ENCODE data around the gene TCTN1. TPM values are rescaled to one million over a fixed set of nuclear protein-coding genes. Genes with fewer than 3 reads are reported as not detected.

TCTN1 gene
- total and polyA plus RNA-seq, 2 of the 8 experiments (the other 6 are each of a cell fraction or from before 2014, with no cell fraction given), result 14.7 to 16.4 TPM

DNA sequence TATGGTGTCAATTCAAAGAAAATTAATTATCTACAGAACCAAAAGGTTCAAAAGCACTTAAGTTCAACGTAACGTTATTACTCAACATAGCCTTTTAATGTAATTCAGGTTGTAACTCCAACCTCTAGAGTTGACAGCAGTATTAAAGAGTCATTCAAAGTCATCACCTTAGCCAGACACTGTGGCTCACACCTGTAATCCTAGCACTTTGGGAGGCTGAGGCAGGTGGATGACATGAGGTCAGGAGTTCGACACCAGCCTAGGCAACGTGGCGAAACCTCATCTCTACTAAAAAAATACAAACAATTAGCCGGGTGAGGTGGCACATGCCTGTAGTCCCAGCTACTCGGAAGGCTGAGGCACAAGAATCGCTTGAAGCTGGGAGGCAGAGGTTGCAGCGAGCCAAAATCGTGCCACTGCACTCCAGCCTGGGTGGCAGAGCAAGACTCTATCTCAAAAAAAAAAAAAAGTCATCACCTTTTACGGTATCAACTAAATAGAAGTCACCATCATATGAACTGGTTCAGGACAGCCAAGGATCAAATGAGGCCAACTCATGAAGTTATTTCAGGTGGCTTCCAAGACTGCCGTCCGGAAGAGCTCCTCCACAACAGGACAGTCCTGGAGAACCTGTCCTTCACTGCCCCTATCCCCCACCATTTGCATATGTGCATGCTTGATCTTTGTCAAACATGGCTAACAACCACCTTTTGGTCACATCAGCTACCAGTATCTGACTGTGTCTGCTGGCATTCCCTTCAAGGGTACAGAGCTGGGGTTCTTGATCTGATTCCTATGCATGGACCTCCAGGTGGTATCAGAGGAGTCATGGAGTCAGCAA, 35.0 kb upstream of the TCTN1 start:
- Histone ChIP-seq H3K4me3 (ENCODE audit: extremely low read depth in 1 of 4, insufficient read depth in 2 of 4, low read depth in 3 of 4, low read length in 4 of 4) (no peak overlapping the region), H2BK12ac (ENCODE audit: low read depth, low read length) (no peak overlapping the region), H2AK5ac (ENCODE audit: low read depth, low read length) (no peak overlapping the region), H3K4me1 (replicated peaks in 1 of 4; ENCODE audit: control insufficient read depth in 3 of 4, insufficient read depth in 4 of 4, low read length in 3 of 4) (peaks cover 0 to 12% (median 7%) of the 10 kb centered on the region in 4 experiments; a peak in 5 of 7 replicates), H3K18ac (ENCODE audit: extremely low read depth, low read length) (no peak overlapping the region), H3K4ac (replicated peaks; ENCODE audit: insufficient read length, low read depth, low read length) (no peak overlapping the region), H3K14ac (ENCODE audit: insufficient read length) (peak overlapping the region; percentile 85), H2AFZ (ENCODE audit: low read length) (no peak overlapping the region), H3K9me3 (ENCODE audit: insufficient read depth in 2 of 2, low read depth in 1 of 2, low read length in 1 of 2) (no peaks in the 10 kb centered on the region), H3K23me2 (ENCODE audit: low read depth, low read length) (peaks cover 10% of the 10 kb centered on the region), H3K9ac (replicated peaks in 1 of 4; ENCODE audit: extremely low read depth in 1 of 4, low read depth in 3 of 4, low read length in 3 of 4) (no peak overlapping the region), H4K91ac (replicated peaks; ENCODE audit: insufficient read length, low read length) (no peak overlapping the region), H3K36me3 (ENCODE audit: control insufficient read depth in 2 of 4, insufficient read depth in 4 of 4, low read length in 3 of 4) (no peaks in the 10 kb centered on the region), H3K56ac (replicated peaks; ENCODE audit: insufficient read length, low read depth, low read length) (no peak overlapping the region), H4K5ac (ENCODE audit: insufficient read length, low read depth, low read length) (no peak overlapping the region), H2BK15ac (ENCODE audit: low read length) (no peak overlapping the region), H3K79me2 (ENCODE audit: control insufficient read depth in 1 of 2, insufficient read depth in 2 of 2, low read length in 2 of 2) (peaks cover 17 to 81% of the 10 kb centered on the region in 2 experiments), H3K4me2 (ENCODE audit: insufficient read depth in 1 of 2, low read depth in 2 of 2, low read length in 2 of 2) (peak overlapping the region; percentile 16 to 37), H3K27ac (ENCODE audit: low read depth, low read length) (no peak overlapping the region), H2BK20ac (ENCODE audit: low read length) (no peak overlapping the region), H3K23ac (ENCODE audit: insufficient read length) (no peak overlapping the region), H4K20me1 (replicated peaks in 1 of 2; ENCODE audit: control insufficient read depth in 1 of 2, insufficient read depth in 2 of 2, low read length in 2 of 2) (peaks cover 10 to 26% of the 10 kb centered on the region in 2 experiments), H4K8ac (ENCODE audit: extremely low read depth, insufficient read depth, low read length) (no peak overlapping the region), H3K79me1 (ENCODE audit: low read depth, low read length) (peaks cover 10% of the 10 kb centered on the region), H3K27me3 (replicated peaks in 1 of 4; ENCODE audit: control insufficient read depth in 3 of 4, extremely low read depth in 1 of 4, insufficient read depth in 3 of 4, low read length in 3 of 4) (no peaks in the 10 kb centered on the region; a peak in 1 of 7 replicates), H2BK5ac (ENCODE audit: low read depth, low read length) (no peak overlapping the region), H2BK120ac (replicated peaks; ENCODE audit: low read depth, low read length) (no peak overlapping the region)
- FAIRE-seq, result no peak
- WGBS, 2 experiments (ENCODE audit: extremely low coverage in 1 of 2, insufficient coverage in 1 of 2, insufficient read length in 1 of 2, insufficient replicate concordance in 2 of 2, low coverage in 1 of 2, low lambda C conversion rate in 2 of 2, missing lambda C conversion rate in 1 of 2), result 93% methylated on average over 13 of the region's 13 CpGs; no CpG with 5 or more reads in 1 of the 2 experiments
- DNase-seq (ENCODE audit: low read depth in 1 of 2, low spot score in 2 of 2), result no peak
- POLR2A ChIA-PET (ENCODE audit: partially characterized antibody), result interaction anchor here (0.5 to 1.1 kb wide), 3 partner anchors 15 to 25 kb away, joined by 3 to 4 read pairs (median 4); no protein-coding TSS in a partner anchor
- CTCF ChIA-PET (ENCODE audit: partially characterized antibody), result interaction anchor here (0.5 to 2.1 kb wide), 4 partner anchors 11 to 37 kb away, joined by 3 to 10 read pairs (median 4); no protein-coding TSS in a partner anchor
- TF ChIP-seq BACH1 (IDR thresholded peaks at IDR 0.05; ENCODE audit: low read length) (no peak), TAF1 (IDR thresholded peaks at IDR 0.05; ENCODE audit: low read depth, low read length) (no peak), SRF (IDR thresholded peaks at IDR 0.05; ENCODE audit: low read depth, low read length) (no peak), CEBPB (IDR thresholded peaks at IDR 0.05; ENCODE audit: low read depth, low read length) (no peak), RXRA (IDR thresholded peaks at IDR 0.05; ENCODE audit: insufficient read depth, low read depth, low read length) (no peak), CREB1 (IDR thresholded peaks at IDR 0.05) (no peak), JUN (IDR thresholded peaks at IDR 0.05; ENCODE audit: low read depth, low read length) (no peak), EZH2 (IDR thresholded peaks at IDR 0.05; ENCODE audit: low read depth, low read length, severe bottlenecking) (no peak)
- TF ChIP-seq, protein P1, sequence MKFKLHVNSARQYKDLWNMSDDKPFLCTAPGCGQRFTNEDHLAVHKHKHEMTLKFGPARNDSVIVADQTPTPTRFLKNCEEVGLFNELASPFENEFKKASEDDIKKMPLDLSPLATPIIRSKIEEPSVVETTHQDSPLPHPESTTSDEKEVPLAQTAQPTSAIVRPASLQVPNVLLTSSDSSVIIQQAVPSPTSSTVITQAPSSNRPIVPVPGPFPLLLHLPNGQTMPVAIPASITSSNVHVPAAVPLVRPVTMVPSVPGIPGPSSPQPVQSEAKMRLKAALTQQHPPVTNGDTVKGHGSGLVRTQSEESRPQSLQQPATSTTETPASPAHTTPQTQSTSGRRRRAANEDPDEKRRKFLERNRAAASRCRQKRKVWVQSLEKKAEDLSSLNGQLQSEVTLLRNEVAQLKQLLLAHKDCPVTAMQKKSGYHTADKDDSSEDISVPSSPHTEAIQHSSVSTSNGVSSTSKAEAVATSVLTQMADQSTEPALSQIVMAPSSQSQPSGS (IDR thresholded peaks at IDR 0.05; ENCODE audit: low read length), result no peak
- TF ChIP-seq, protein P2, sequence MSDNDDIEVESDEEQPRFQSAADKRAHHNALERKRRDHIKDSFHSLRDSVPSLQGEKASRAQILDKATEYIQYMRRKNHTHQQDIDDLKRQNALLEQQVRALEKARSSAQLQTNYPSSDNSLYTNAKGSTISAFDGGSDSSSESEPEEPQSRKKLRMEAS (IDR thresholded peaks at IDR 0.05), result no peak

All from H1 (cell line).